ENCODE measurements around the gene GRIK2. TPM values are rescaled to one million over a fixed set of nuclear protein-coding genes. Genes with fewer than 3 reads are reported as not detected.

The GRIK2 gene
- total RNA-seq, 2 experiments from 2014 or later: not detected

DNA sequence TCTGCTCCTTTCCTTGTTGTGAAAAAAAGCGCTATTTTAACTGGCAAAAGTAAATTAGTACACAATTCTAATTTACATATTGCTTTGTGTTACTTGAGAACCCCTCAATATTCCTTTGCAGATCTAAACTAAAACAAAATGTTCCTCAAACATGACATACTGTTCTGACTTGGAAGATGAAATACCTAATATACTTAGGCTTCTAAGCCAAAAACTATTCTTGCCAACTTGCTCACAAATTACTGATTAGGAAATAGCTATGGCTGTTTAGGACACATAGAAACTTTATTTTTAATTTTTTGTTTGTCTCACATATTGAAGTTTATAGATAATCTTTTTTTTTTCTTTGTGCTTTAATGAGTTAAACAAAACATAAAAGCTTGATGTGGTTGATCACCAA lies 542.2 kb downstream of the GRIK2 start:
- ChIA-PET CTCF (no interaction called here), POLR2A (no interaction called here)
- no peak overlapping the region for H3K4me3 Mint-ChIP-seq
- no peaks in the 10 kb centered on the region for H3K36me3 Mint-ChIP-seq
- H3K9me3 Mint-ChIP-seq: no peaks in the 10 kb centered on the region
- H3K27me3 Mint-ChIP-seq: no peaks in the 10 kb centered on the region
- no peak overlapping the region for H3K27ac Mint-ChIP-seq
- DNase-seq: no peak
- intact Hi-C loops (cut with micrococcal nuclease): no loop called here
- H3K4me1 Mint-ChIP-seq (ENCODE audit: low read depth): no peaks in the 10 kb centered on the region

DNA sequence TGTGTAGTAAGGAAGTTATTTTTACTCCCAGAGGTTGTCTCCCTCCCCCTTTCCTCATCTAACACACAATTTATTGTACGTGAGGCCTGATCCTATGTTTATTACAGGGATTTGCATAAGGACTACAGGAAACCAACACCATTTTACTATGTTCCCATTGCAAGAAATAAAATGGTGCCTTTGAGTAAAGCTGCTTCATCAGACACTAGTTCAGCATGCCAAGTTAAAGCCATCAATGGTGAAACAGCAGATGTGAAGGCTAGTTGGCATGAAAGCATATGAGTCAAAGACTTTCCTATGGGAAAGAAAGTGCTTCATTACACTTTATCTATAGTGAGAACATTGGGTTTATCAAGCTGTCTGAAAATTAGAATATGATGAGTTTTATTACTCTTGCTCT lies 543.0 kb downstream of the GRIK2 start:
- intact Hi-C loops (cut with micrococcal nuclease): no loop called here
- ChIA-PET POLR2A (no interaction called here), CTCF (no interaction called here)
- Mint-ChIP-seq H3K9me3 (no peaks in the 10 kb centered on the region), H3K36me3 (no peaks in the 10 kb centered on the region), H3K4me1 (ENCODE audit: low read depth) (no peaks in the 10 kb centered on the region), H3K4me3 (no peak overlapping the region), H3K27me3 (no peaks in the 10 kb centered on the region), H3K27ac (no peak overlapping the region)
- DNase-seq: no peak

DNA sequence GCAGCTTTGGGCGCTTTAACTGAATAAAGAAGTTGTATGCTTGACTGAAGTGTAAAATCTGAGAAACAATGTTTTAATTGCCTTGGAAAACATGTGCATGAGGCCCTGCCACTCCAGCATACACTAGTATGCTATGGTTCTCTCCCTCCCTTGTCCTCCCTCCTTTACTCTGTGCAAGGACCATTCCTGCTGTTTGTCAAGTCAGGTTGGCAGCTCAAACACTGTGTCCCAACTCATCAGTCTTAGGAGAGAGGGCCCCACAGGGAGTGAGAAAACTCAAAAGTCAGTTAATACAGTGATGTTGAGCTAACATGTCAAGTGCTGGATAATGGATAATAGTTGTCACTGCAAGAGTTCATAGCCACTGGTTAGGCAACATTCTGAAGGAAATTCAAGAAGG lies 543.6 kb downstream of the GRIK2 start:
- DNase-seq: no peak
- H3K36me3 Mint-ChIP-seq: no peaks in the 10 kb centered on the region
- intact Hi-C loops (cut with micrococcal nuclease): no loop called here
- ChIA-PET CTCF (no interaction called here), POLR2A (no interaction called here)
- H3K4me1 Mint-ChIP-seq (ENCODE audit: low read depth): no peaks in the 10 kb centered on the region
- H3K4me3 Mint-ChIP-seq: no peak overlapping the region
- peaks cover 2% of the 10 kb centered on the region for H3K9me3 Mint-ChIP-seq
- no peak overlapping the region for H3K27ac Mint-ChIP-seq
- H3K27me3 Mint-ChIP-seq: no peaks in the 10 kb centered on the region

DNA sequence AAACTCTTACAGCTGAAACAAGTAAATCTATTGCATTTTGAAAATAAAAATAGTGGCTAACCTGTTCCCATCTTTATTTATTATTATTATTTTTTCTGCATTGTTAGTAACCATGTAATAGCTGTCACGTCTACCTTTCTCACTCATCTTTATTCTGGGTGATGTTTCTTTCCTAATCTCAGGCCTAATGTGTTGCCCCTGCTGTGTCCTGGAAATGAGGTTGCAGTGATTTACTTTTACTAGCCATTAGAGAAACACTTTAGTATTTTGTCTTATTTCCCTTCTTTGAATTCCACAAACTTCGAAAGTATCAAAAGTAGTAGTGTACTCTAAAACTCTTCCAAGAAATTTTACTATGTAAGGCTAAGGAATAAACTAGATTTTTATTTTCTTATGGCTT lies 546.9 kb downstream of the GRIK2 start:
- Mint-ChIP-seq H3K27me3 (no peaks in the 10 kb centered on the region), H3K4me3 (no peak overlapping the region), H3K27ac (no peak overlapping the region), H3K9me3 (peaks cover 15% of the 10 kb centered on the region), H3K36me3 (no peaks in the 10 kb centered on the region), H3K4me1 (ENCODE audit: low read depth) (no peaks in the 10 kb centered on the region)
- ChIA-PET CTCF (no interaction called here), POLR2A (no interaction called here)
- intact Hi-C loops (cut with micrococcal nuclease): no loop called here
- DNase-seq: no peak

DNA sequence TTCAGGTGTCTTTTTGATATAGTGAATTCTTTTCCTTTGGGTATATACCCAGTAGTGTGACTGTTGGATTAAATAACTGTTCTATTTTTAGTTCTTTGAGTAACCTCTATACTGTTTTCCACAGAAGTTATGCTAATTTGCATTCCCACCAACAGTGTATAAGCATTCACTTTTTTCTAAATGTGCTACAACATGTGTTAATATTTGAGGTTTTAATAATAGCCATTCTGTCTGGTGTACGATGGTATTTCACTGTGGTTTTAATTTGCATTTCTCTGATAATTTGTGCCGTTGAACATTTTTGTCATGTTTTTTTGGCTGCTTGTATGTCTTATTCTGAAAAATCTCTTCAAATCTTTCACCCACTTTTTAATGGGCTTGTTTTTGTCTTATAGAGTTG lies 563.5 kb downstream of the GRIK2 start:
- Mint-ChIP-seq H3K4me1 (ENCODE audit: low read depth) (no peaks in the 10 kb centered on the region), H3K4me3 (no peak overlapping the region), H3K9me3 (peaks cover 9% of the 10 kb centered on the region), H3K27ac (no peak overlapping the region), H3K27me3 (no peaks in the 10 kb centered on the region), H3K36me3 (no peaks in the 10 kb centered on the region)
- ChIA-PET CTCF (no interaction called here), POLR2A (no interaction called here)
- intact Hi-C loops (cut with micrococcal nuclease): no loop called here
- DNase-seq: no peak

DNA sequence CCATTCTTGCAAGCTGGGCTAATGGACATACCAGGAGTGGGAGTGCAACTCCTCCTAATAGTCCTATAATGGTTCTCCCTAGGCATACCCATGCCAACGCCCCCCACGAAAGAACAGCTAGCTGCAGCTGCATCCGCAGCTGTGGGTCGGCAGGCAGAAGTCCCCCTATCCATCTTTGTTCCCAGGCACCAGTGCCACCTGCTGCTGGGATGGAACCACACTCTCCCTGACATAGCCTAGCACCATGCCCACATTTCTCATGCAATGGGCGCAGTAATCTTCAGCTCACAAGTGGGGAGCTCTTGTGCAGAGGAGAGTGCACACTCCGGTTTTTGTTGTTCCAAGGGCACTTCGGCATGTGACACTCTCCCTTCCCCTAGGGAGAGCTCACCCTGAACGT lies 567.8 kb downstream of the GRIK2 start:
- intact Hi-C loops (cut with micrococcal nuclease): no loop called here
- no peak overlapping the region for H3K27ac Mint-ChIP-seq
- POLR2A ChIA-PET: no interaction called here
- no peak overlapping the region for H3K4me3 Mint-ChIP-seq
- H3K9me3 Mint-ChIP-seq: peaks cover 13% of the 10 kb centered on the region
- no peaks in the 10 kb centered on the region for H3K36me3 Mint-ChIP-seq
- no peak for DNase-seq
- H3K27me3 Mint-ChIP-seq: no peaks in the 10 kb centered on the region
- CTCF ChIA-PET: no interaction called here
- no peaks in the 10 kb centered on the region for H3K4me1 Mint-ChIP-seq (ENCODE audit: low read depth)

DNA sequence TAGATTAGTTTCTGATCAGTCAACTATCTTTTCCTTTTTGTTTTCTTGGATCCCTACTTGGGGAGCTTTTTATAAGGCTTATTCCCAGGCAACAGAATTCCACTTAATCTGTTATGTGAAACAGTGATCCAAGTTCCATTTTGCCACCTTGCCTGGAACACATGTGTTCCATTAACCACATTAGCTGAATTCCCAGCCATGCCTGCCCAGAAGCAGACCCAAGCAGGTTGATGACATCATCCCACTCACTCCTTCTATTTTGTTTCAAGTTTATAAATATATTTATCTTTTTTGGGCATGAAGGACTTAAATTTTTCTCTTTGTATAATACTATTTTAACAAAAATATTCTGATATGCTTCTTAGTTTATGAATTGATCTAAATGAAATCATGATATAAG lies 587.4 kb downstream of the GRIK2 start:
- no peaks in the 10 kb centered on the region for H3K36me3 Mint-ChIP-seq
- H3K27ac Mint-ChIP-seq: no peak overlapping the region
- H3K27me3 Mint-ChIP-seq: no peaks in the 10 kb centered on the region
- H3K4me1 Mint-ChIP-seq (ENCODE audit: low read depth): no peaks in the 10 kb centered on the region
- DNase-seq: no peak
- intact Hi-C loops (cut with micrococcal nuclease): no loop called here
- CTCF ChIA-PET: no interaction called here
- no peak overlapping the region for H3K4me3 Mint-ChIP-seq
- POLR2A ChIA-PET: no interaction called here
- H3K9me3 Mint-ChIP-seq: no peaks in the 10 kb centered on the region

DNA sequence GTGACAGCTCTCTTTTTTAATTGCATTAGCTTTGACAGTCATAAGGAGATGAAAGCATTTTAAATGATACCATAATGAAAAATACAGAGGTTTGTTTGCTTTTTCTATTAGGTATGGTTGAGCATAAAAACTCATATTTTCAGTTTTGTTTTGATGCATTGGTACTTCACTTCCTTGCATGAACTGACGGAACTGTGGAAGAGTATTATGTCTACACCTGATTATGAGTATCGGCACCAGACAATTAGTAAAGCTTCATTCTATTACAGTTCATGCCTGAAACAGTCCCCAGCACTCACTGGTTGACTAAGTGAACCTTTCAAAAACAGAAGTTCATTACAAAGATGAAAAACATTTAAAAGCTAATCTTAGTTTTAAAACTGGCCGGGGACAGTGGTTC lies 593.0 kb downstream of the GRIK2 start:
- no peak for DNase-seq
- ChIA-PET CTCF (no interaction called here), POLR2A (no interaction called here)
- intact Hi-C loops (cut with micrococcal nuclease): no loop called here
- Mint-ChIP-seq H3K27me3 (no peaks in the 10 kb centered on the region), H3K4me3 (no peak overlapping the region), H3K4me1 (ENCODE audit: low read depth) (no peaks in the 10 kb centered on the region), H3K27ac (no peak overlapping the region), H3K9me3 (no peaks in the 10 kb centered on the region), H3K36me3 (no peaks in the 10 kb centered on the region)

DNA sequence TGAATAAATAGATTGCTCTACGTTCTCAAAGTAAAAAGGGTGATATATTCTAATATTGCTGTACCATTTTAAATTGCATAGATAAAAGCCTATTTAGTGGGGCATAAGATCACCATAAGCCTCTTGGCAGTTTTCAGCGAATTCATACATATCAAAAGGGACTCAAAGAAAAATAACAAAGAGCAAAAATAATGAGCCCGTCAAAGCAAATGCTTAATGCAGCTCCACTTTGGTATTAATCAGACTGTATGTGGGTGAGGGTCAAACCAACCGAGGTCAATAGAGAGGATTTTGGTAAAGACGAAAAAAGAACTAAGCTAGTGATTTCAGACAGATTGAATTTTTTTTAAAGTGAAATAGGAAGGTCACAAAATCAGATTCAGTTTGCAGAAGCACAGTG lies 598.8 kb downstream of the GRIK2 start:
- no peaks in the 10 kb centered on the region for H3K27me3 Mint-ChIP-seq
- no peak overlapping the region for H3K4me3 Mint-ChIP-seq
- no peak overlapping the region for H3K27ac Mint-ChIP-seq
- DNase-seq: no peak
- H3K4me1 Mint-ChIP-seq (ENCODE audit: low read depth): no peaks in the 10 kb centered on the region
- CTCF ChIA-PET: no interaction called here
- H3K36me3 Mint-ChIP-seq: no peaks in the 10 kb centered on the region
- no peaks in the 10 kb centered on the region for H3K9me3 Mint-ChIP-seq
- intact Hi-C loops (cut with micrococcal nuclease): no loop called here
- POLR2A ChIA-PET: no interaction called here

DNA sequence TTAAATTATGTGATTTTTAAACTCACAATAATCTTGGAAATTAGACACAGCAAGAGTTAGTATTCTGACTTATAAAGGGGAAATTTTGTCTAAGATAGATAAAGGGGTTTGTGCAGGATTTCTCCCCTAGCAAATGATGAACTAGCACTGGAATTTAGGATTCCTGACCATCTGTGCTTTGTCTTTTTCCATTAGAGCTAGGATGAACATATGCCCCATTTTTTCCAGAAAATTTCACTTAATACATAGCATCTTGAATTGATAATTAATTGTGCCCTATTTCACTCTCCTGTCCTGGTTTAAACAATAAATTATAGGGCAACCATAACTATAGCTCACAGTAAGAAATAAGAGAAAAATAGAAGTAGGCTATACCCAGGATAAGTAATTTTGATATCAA lies 601.0 kb downstream of the GRIK2 start:
- Mint-ChIP-seq H3K9me3 (no peaks in the 10 kb centered on the region), H3K4me3 (no peak overlapping the region), H3K4me1 (ENCODE audit: low read depth) (no peaks in the 10 kb centered on the region), H3K27me3 (no peaks in the 10 kb centered on the region), H3K27ac (no peak overlapping the region), H3K36me3 (no peaks in the 10 kb centered on the region)
- POLR2A ChIA-PET: no interaction called here
- CTCF ChIA-PET: no interaction called here
- DNase-seq: no peak
- intact Hi-C loops (cut with micrococcal nuclease): no loop called here

DNA sequence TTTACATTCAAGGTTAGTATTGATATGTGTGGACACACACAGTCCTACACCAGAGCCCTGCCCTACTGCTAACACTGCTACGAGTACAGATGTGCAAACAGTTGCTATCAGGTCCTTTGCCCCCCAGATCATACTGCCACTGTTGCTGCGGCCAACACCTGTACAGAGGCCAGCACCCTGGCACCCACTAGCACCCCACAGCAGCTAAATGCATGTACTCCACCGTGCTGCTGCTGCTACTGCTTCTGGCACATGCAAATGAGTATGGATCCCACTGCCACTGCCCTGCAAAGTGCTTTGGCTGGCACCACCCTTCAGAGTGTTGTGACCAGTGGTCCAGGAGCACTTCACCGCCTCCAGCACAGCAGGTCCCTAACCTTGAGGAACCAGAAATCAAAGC lies 621.9 kb downstream of the GRIK2 start:
- POLR2A ChIA-PET: no interaction called here
- no peak for DNase-seq
- H3K27me3 Mint-ChIP-seq: no peaks in the 10 kb centered on the region
- no peaks in the 10 kb centered on the region for H3K4me1 Mint-ChIP-seq (ENCODE audit: low read depth)
- no peak overlapping the region for H3K27ac Mint-ChIP-seq
- intact Hi-C loops (cut with micrococcal nuclease): no loop called here
- CTCF ChIA-PET: no interaction called here
- H3K9me3 Mint-ChIP-seq: peaks cover 19% of the 10 kb centered on the region
- H3K36me3 Mint-ChIP-seq: no peaks in the 10 kb centered on the region
- no peak overlapping the region for H3K4me3 Mint-ChIP-seq

DNA sequence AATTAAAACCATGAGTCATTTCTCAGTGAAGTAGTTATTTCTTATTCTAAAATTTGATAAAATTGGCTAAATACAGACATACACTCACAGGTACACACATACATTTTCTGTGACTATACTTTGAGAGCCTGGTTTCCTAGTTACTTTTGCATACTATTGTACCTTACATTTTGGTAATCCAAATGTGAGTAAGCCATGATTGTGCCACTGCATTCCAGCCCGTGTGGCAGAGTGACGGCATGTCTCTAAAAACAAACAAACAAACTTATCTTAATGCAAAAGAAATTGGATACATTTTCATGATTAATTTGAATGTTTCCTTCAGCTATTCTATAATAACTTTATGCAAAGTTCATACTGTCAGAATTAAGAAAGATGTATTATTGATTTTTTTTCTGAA lies 628.8 kb downstream of the GRIK2 start:
- DNase-seq: no peak
- intact Hi-C loops (cut with micrococcal nuclease): no loop called here
- Mint-ChIP-seq H3K27ac (no peak overlapping the region), H3K36me3 (no peaks in the 10 kb centered on the region), H3K4me3 (no peak overlapping the region), H3K27me3 (no peaks in the 10 kb centered on the region), H3K4me1 (ENCODE audit: low read depth) (no peaks in the 10 kb centered on the region), H3K9me3 (peaks cover 7% of the 10 kb centered on the region)
- ChIA-PET POLR2A (no interaction called here), CTCF (no interaction called here)

DNA sequence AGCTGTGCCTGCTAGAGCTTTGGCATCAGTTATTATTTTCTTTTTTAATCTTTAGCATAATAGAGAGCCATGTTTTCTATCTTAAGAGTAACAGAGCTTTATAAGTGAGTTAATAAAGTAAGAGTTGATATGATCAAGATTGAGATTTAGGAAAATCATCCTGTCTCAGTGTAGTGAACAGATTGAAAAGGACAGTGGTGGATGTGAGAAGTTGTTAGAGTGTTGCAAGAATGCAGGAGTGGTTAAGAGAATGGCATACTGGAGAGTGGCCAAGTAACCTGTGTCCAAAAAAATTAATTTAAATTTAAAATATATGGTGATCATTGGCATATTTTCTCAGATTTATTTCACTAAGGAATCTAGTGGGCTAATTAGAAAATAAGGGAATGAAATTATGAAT lies 629.3 kb downstream of the GRIK2 start:
- no peak overlapping the region for H3K4me3 Mint-ChIP-seq
- no peaks in the 10 kb centered on the region for H3K4me1 Mint-ChIP-seq (ENCODE audit: low read depth)
- POLR2A ChIA-PET: no interaction called here
- H3K36me3 Mint-ChIP-seq: no peaks in the 10 kb centered on the region
- CTCF ChIA-PET: no interaction called here
- intact Hi-C loops (cut with micrococcal nuclease): no loop called here
- no peaks in the 10 kb centered on the region for H3K27me3 Mint-ChIP-seq
- DNase-seq: no peak
- H3K9me3 Mint-ChIP-seq: peaks cover 7% of the 10 kb centered on the region
- no peak overlapping the region for H3K27ac Mint-ChIP-seq

DNA sequence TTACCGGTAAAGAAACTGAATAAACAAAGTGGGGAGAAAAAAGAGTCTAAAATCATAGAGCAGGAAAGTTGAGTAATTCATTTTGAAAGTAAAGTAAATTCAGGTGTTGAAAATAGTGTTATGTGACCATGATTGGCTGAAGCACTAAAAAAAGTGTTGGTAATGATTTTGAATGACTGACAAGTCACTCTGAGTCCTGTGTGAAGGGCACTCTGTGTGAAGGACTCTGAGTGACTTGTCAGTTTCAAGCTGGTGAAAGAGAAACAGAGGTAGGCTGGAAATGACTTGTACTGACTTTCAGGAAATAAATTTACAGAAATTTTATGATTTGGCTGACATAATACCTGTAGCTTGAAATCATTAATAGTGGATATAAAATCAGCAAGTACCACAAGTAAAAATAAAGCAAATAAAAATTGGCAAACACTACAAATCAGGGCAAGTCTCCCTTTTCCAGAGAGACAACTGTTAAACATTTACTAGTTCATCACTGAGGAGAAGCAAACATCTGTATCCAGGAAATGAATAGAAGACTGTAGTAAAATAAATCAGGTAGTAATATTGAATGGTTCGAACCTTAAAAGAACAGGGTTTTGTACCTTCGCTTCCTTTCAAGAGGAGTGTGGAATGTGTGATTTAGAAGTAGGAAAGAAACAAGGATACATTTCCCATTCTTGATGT lies 630.6 kb downstream of the GRIK2 start:
- intact Hi-C loops (cut with micrococcal nuclease): no loop called here
- DNase-seq: no peak
- Mint-ChIP-seq H3K9me3 (peaks cover 7% of the 10 kb centered on the region), H3K36me3 (no peaks in the 10 kb centered on the region), H3K27me3 (no peaks in the 10 kb centered on the region), H3K4me3 (no peak overlapping the region), H3K4me1 (ENCODE audit: low read depth) (no peaks in the 10 kb centered on the region), H3K27ac (no peak overlapping the region)
- ChIA-PET POLR2A (no interaction called here), CTCF (no interaction called here)
